H1 (cell line): Measurements from ENCODE around the gene OMA1. TPM values are rescaled to one million over a fixed set of nuclear protein-coding genes. Genes with fewer than 3 reads are reported as not detected.

Experiments
- CTCF ChIA-PET: fragments of 300-600 bp; sonication (Branson Sonifier 250); formaldehyde crosslinking; loops from one replicate; lab custom pipeline; 2021; ENCODE audit not compliant: partially characterized antibody; lab: Charles Lee
- POLR2A ChIA-PET: fragments of 300-600 bp; sonication (Branson Sonifier 250); formaldehyde crosslinking; loops from one replicate; lab custom pipeline; 2021; ENCODE audit warnings: inconsistent platforms; ENCODE audit not compliant: partially characterized antibody; lab: Charles Lee
- DNase-seq, 2 experiments: peaks; one replicate each; pipeline versions ENCODE4 v3.0.0 to v3.0.0-alpha.2; 2010 to 2022; ENCODE audit warnings: low spot score in 2 of 2, low read depth in 1 of 2, mixed read lengths in 1 of 2
- FAIRE-seq: peaks from 2 replicates; lab custom pipeline; 2011; peaks lifted over from hg19 to GRCh38; lab: Jason Lieb, UNC
- H2AFZ ChIP-seq: 2 replicates; pipeline ENCODE4 v1.8.1; 2012; ENCODE audit warnings: low read length, inconsistent platforms
- H2AK5ac ChIP-seq: 2 replicates; pipeline ENCODE4 v1.6.1; 2013; ENCODE audit warnings: low read depth, low read length
- H2BK120ac ChIP-seq: replicated peaks from 2 replicates; pipeline ENCODE3; 2013; ENCODE audit warnings: low read depth, low read length, inconsistent platforms
- H2BK12ac ChIP-seq: 2 replicates; pipeline ENCODE4 v1.6.1; 2013; ENCODE audit warnings: low read depth, low read length
- H2BK15ac ChIP-seq: 2 replicates; pipeline ENCODE4 v1.6.1; 2013; ENCODE audit warnings: low read length
- H2BK20ac ChIP-seq: 2 replicates; pipeline ENCODE4 v1.6.1; 2013; ENCODE audit warnings: low read length
- H2BK5ac ChIP-seq: 2 replicates; pipeline ENCODE4 v1.6.1; 2013; ENCODE audit warnings: low read depth, low read length
- H3K14ac ChIP-seq: 2 replicates; pipeline ENCODE4 v1.6.1; 2013; ENCODE audit warnings: inconsistent platforms; ENCODE audit not compliant: insufficient read length
- H3K18ac ChIP-seq: 2 replicates; pipeline ENCODE4 v1.6.1; 2013; ENCODE audit warnings: low read length; ENCODE audit errors: extremely low read depth
- H3K23ac ChIP-seq: 2 replicates; pipeline ENCODE4 v1.6.1; 2013; ENCODE audit warnings: inconsistent platforms; ENCODE audit not compliant: insufficient read length
- H3K23me2 ChIP-seq: 2 replicates; pipeline ENCODE4 v1.6.1; 2013; ENCODE audit warnings: low read depth, low read length
- H3K27ac ChIP-seq: 2 replicates; pipeline ENCODE4 v1.6.1; 2011; ENCODE audit warnings: low read depth, low read length, inconsistent platforms
- H3K27me3 ChIP-seq, 4 experiments: replicated peaks in 1 of 4; 1 replicate in 1 of 4; 2 replicates in 3 of 4; pipeline versions ENCODE4 v1.6.1 to v1.8.1; 2011 to 2013; ENCODE audit warnings: low read length in 3 of 4, mild to moderate bottlenecking in 3 of 4, inconsistent platforms in 2 of 4, mixed read lengths in 2 of 4, moderate library complexity in 1 of 4; ENCODE audit not compliant: control insufficient read depth in 3 of 4, insufficient read depth in 3 of 4; ENCODE audit errors: extremely low read depth in 1 of 4
- H3K36me3 ChIP-seq, 4 experiments: 2 replicates each; pipeline versions ENCODE4 v1.6.1 to v1.8.1; 2011 to 2013; ENCODE audit warnings: mild to moderate bottlenecking in 4 of 4, low read length in 3 of 4, moderate library complexity in 2 of 4, control low read depth in 1 of 4, inconsistent platforms in 1 of 4; ENCODE audit not compliant: insufficient read depth in 4 of 4, control insufficient read depth in 2 of 4
- H3K4ac ChIP-seq: replicated peaks from 2 replicates; pipeline ENCODE3; 2013; ENCODE audit warnings: low read length, low read depth, mixed read lengths, inconsistent platforms; ENCODE audit not compliant: insufficient read length
- H3K4me1 ChIP-seq, 4 experiments: replicated peaks in 1 of 4; 1 replicate in 1 of 4; 2 replicates in 3 of 4; pipeline versions ENCODE4 v1.6.1 to v1.8.1; 2011 to 2013; ENCODE audit warnings: low read length in 3 of 4, inconsistent platforms in 2 of 4, mixed read lengths in 1 of 4; ENCODE audit not compliant: insufficient read depth in 4 of 4, control insufficient read depth in 3 of 4
- H3K4me2 ChIP-seq, 2 experiments: 2 replicates each; pipeline versions ENCODE4 v1.6.1 to v1.8.1; 2011 to 2013; ENCODE audit warnings: low read depth in 2 of 2, low read length in 2 of 2, control low read depth in 1 of 2, inconsistent platforms in 1 of 2, mild to moderate bottlenecking in 1 of 2; ENCODE audit not compliant: insufficient read depth in 1 of 2
- H3K4me3 ChIP-seq, 4 experiments: fragments of 200-600, 300-600 bp in 1 of 4; sonication (generic), shearing (Covaris generic), sonication (Bioruptor Twin) in 1 of 4; 2 replicates each; pipeline versions ENCODE4 v1.5.1 to v1.8.1; 2011 to 2016; ENCODE audit warnings: low read length in 4 of 4, low read depth in 3 of 4, control low read depth in 2 of 4, inconsistent platforms in 2 of 4, mild to moderate bottlenecking in 2 of 4, mixed read lengths in 1 of 4, moderate library complexity in 1 of 4; ENCODE audit not compliant: insufficient read depth in 2 of 4; ENCODE audit errors: extremely low read depth in 1 of 4
- H3K56ac ChIP-seq: replicated peaks from 2 replicates; pipeline ENCODE3; 2013; ENCODE audit warnings: low read depth, mild to moderate bottlenecking, mixed read lengths, low read length, inconsistent platforms; ENCODE audit not compliant: insufficient read length
- H3K79me1 ChIP-seq: 2 replicates; pipeline ENCODE4 v1.6.1; 2013; ENCODE audit warnings: low read depth, low read length, control low read depth
- H3K79me2 ChIP-seq, 2 experiments: 2 replicates each; pipeline versions ENCODE4 v1.6.1 to v1.8.1; 2012 to 2013; ENCODE audit warnings: low read length in 2 of 2, mild to moderate bottlenecking in 2 of 2, inconsistent platforms in 1 of 2; ENCODE audit not compliant: insufficient read depth in 2 of 2, control insufficient read depth in 1 of 2
- H3K9ac ChIP-seq, 4 experiments: replicated peaks in 1 of 4; 1 replicate in 1 of 4; 2 replicates in 3 of 4; pipeline versions ENCODE4 v1.6.1 to v1.8.1; 2011 to 2013; ENCODE audit warnings: low read depth in 3 of 4, low read length in 3 of 4, control low read depth in 2 of 4, mild to moderate bottlenecking in 2 of 4, moderate library complexity in 2 of 4, inconsistent platforms in 1 of 4; ENCODE audit errors: extremely low read depth in 1 of 4
- H3K9me3 ChIP-seq, 2 experiments: 2 replicates each; pipeline versions ENCODE4 v1.6.1 to v1.8.1; 2012 to 2013; ENCODE audit warnings: mild to moderate bottlenecking in 2 of 2, moderate library complexity in 2 of 2, control low read depth in 1 of 2, inconsistent platforms in 1 of 2, low read depth in 1 of 2, low read length in 1 of 2, mixed read lengths in 1 of 2; ENCODE audit not compliant: insufficient read depth in 2 of 2
- H4K20me1 ChIP-seq, 2 experiments: replicated peaks in 1 of 2; 2 replicates each; pipeline versions ENCODE3 to v1.8.1; 2011 to 2013; ENCODE audit warnings: inconsistent platforms in 2 of 2, low read length in 2 of 2, mild to moderate bottlenecking in 1 of 2; ENCODE audit not compliant: insufficient read depth in 2 of 2, control insufficient read depth in 1 of 2
- H4K5ac ChIP-seq: 2 replicates; pipeline ENCODE4 v1.6.1; 2013; ENCODE audit warnings: low read length, low read depth, mixed read lengths, inconsistent platforms; ENCODE audit not compliant: insufficient read length
- H4K8ac ChIP-seq: 2 replicates; pipeline ENCODE4 v1.8.0; 2013; ENCODE audit warnings: mild to moderate bottlenecking, moderate library complexity, low read length, inconsistent platforms; ENCODE audit not compliant: insufficient read depth; ENCODE audit errors: extremely low read depth
- H4K91ac ChIP-seq: replicated peaks from 2 replicates; pipeline ENCODE3; 2013; ENCODE audit warnings: low read length, mixed read lengths, inconsistent platforms; ENCODE audit not compliant: insufficient read length
- BACH1 ChIP-seq: IDR thresholded peaks from 2 replicates; pipeline ENCODE4 v1.6.1; 2012; ENCODE audit warnings: low read length, improper control_type of control experiment
- HDAC6 ChIP-seq: IDR thresholded peaks from one replicate; pipeline ENCODE4 v1.7.1; 2012; ENCODE audit warnings: low read depth, mild to moderate bottlenecking, inconsistent platforms, low read length, moderate library complexity
- KDM4A ChIP-seq: IDR thresholded peaks from one replicate; pipeline ENCODE4 v1.7.1; 2012; ENCODE audit warnings: low read depth, mild to moderate bottlenecking, moderate library complexity, low read length, inconsistent platforms; ENCODE audit not compliant: severe bottlenecking
- MAFK ChIP-seq: IDR thresholded peaks from 2 replicates; pipeline ENCODE4 v1.6.1; 2012; ENCODE audit warnings: low read depth, mild to moderate bottlenecking, improper control_type of control experiment, low read length
- SP4 ChIP-seq: IDR thresholded peaks from 2 replicates; pipeline ENCODE4 v1.6.1; 2012; ENCODE audit warnings: low read length, inconsistent platforms
- SUZ12 ChIP-seq: fragments of 200-600 bp; sonication (generic); IDR thresholded peaks from 2 replicates; pipeline ENCODE4 v1.6.1; 2012; ENCODE audit warnings: mild to moderate bottlenecking, inconsistent platforms, low read length, moderate library complexity, mixed read lengths
- TEAD4 ChIP-seq: IDR thresholded peaks from 2 replicates; pipeline ENCODE4 v1.6.1; 2012; ENCODE audit warnings: low read depth, low read length, inconsistent platforms, mixed read lengths
- polyA plus RNA-seq, 7 experiments: library from polyadenylated mRNA; depleted of rRNA in 3 of 7; stranded (reverse) in 5 of 7; unstranded in 2 of 7; fragments of >200 nt in 5 of 7; fragments of 200-250 nt in 2 of 7; gene quantifications; 1 replicate in 5 of 7; 2 replicates in 1 of 7; 4 replicates in 1 of 7; pipeline versions ENCODE4 v1.2.1 to v1.2.3, GENCODE V29; 2011 to 2013; ENCODE audit warnings: missing spikeins in 2 of 7, mixed read lengths in 2 of 7
- total RNA-seq: library from RNA; stranded (reverse); fragmentation: NEBNext Ultra II Directional; extraction: Animal tissue kit (Norgen Biotek cat#: 25700); gene quantifications from 2 replicates; pipeline ENCODE4 v1.2.1, GENCODE V29; 2021

Gene OMA1
- total and polyA plus RNA-seq, 2 of the 8 experiments (the other 6 are each of a cell fraction or from before 2014, with no cell fraction given), result 7.7 to 11.7 TPM

- H3K79me1 ChIP-seq, result no peaks in the 10 kb centered on the region
- H3K79me2 ChIP-seq, result no peaks in the 10 kb centered on the region
- no peak overlapping the region for H2BK120ac ChIP-seq
- no peak overlapping the region for H3K9ac ChIP-seq
- no peak for FAIRE-seq
- no peaks in the 10 kb centered on the region for H4K20me1 ChIP-seq
- H3K4me1 ChIP-seq, result peaks cover 0 to 4% (median 0%) of the 10 kb centered on the region in 4 experiments; a peak in 1 of 7 replicates
- H2AK5ac ChIP-seq, result no peak overlapping the region
- no peak overlapping the region for H3K56ac ChIP-seq
- H2BK20ac ChIP-seq, result no peak overlapping the region
- no peaks in the 10 kb centered on the region for H3K36me3 ChIP-seq
- H3K27ac ChIP-seq, result no peak overlapping the region
- H3K4me3 ChIP-seq, result no peak overlapping the region
- no peak overlapping the region for H3K4ac ChIP-seq
- no peak overlapping the region for H3K4me2 ChIP-seq
- ChIA-PET POLR2A (interaction anchor here (0.8 kb wide), 1 partner anchor 12 kb away, joined by 3 read pairs; no protein-coding TSS in a partner anchor), CTCF (interaction anchor here (1.2 to 1.9 kb wide), 2 partner anchors 8 to 14 kb away, joined by 3 to 7 read pairs; no protein-coding TSS in a partner anchor)
- H4K5ac ChIP-seq, result no peak overlapping the region
- no peaks in the 10 kb centered on the region for H3K27me3 ChIP-seq
- no peak for DNase-seq
- H2BK5ac ChIP-seq, result no peak overlapping the region
- no peak overlapping the region for H3K14ac ChIP-seq
- H3K18ac ChIP-seq, result no peak overlapping the region
- no peak overlapping the region for H4K8ac ChIP-seq
- H2BK15ac ChIP-seq, result no peak overlapping the region
- no peaks in the 10 kb centered on the region for H3K23me2 ChIP-seq
- no peaks in the 10 kb centered on the region for H3K9me3 ChIP-seq
- H2BK12ac ChIP-seq, result no peak overlapping the region
- H2AFZ ChIP-seq, result no peak overlapping the region
- H4K91ac ChIP-seq, result no peak overlapping the region
- H3K23ac ChIP-seq, result no peak overlapping the region
- TF ChIP-seq TEAD4 (no peak), SUZ12 (no peak), MAFK (no peak), BACH1 (no peak), SP4 (no peak), KDM4A (no peak), HDAC6 (no peak)
Measured at GRCh38 chr1:58446368-58446767, 100.2 kb downstream of the OMA1 start.
